Upper lobe of left lung (tissue), 6 donors: ENCODE data around the gene EYS. TPM values are rescaled to one million over a fixed set of nuclear protein-coding genes. Genes with fewer than 3 reads are reported as not detected.
"Not testable (repeated sequence)": the region's sequence is repeated elsewhere in the genome, so short reads cannot be mapped to it uniquely, and the experiment has no call there.

Experiments
- ATAC-seq, 2 donors: fragments of 200-7000 bp; cut with Tn5 transposase; one replicate each; pipeline ENCODE4 v1.9.1; 2022; ENCODE audit warnings: mild to moderate bottlenecking in 2 of 2, moderate library complexity in 2 of 2; ENCODE audit not compliant: low FRiP score in 2 of 2
- DNase-seq, 2 donors: peaks; one replicate each; pipeline ENCODE4 v3.0.0-alpha.2; 2019 to 2020
- H3K27ac ChIP-seq, 4 donors: fragments of 200-600 bp; sonication (generic); one replicate each; pipeline ENCODE4 v1.5.1; 2016 to 2019
- H3K27me3 ChIP-seq, 4 donors: fragments of 200-600 bp; sonication (generic); one replicate each; pipeline ENCODE4 v1.5.1; 2017 to 2019
- H3K36me3 ChIP-seq, 4 donors: fragments of 200-600 bp; sonication (generic); one replicate each; pipeline ENCODE4 v1.5.1; 2016 to 2019
- H3K4me1 ChIP-seq, 4 donors: fragments of 200-600 bp; sonication (generic); one replicate each; pipeline ENCODE4 v1.5.1; 2018 to 2019
- H3K4me3 ChIP-seq, 4 donors: fragments of 200-600 bp; sonication (generic); one replicate each; pipeline ENCODE4 v1.5.1; 2017 to 2019; ENCODE audit warnings: mild to moderate bottlenecking in 2 of 4, moderate library complexity in 1 of 4
- H3K9me3 ChIP-seq, 4 donors: fragments of 200-600 bp; sonication (generic); one replicate each; pipeline ENCODE4 v1.5.1; 2018 to 2019
- EP300 ChIP-seq, 4 donors: sonication (generic); formaldehyde crosslinking; IDR thresholded peaks; one replicate each; pipeline ENCODE4 v1.5.1; 2017; ENCODE audit warnings: antibody characterized with exemption in 4 of 4, control low read depth in 2 of 4
- POLR2A ChIP-seq, 4 donors: fragments of 450-650 bp; IDR thresholded peaks; one replicate each; pipeline ENCODE4 v1.5.1; 2016 to 2017; ENCODE audit warnings: antibody characterized with exemption in 4 of 4, mild to moderate bottlenecking in 2 of 4
- POLR2AphosphoS5 ChIP-seq, 2 donors: sonication (generic); formaldehyde crosslinking; IDR thresholded peaks; one replicate each; pipeline ENCODE4 v1.5.1; 2017; ENCODE audit warnings: antibody characterized with exemption in 2 of 2
- WGBS, 2 donors: methylation state at CpG; one replicate each; pipeline ENCODE4 v1.1.5; 2017 to 2018; 5-methylcytosine and 5-hydroxymethylcytosine counted together
- total RNA-seq, 6 donors: library from RNA; depleted of rRNA in 4 of 6; stranded (reverse); fragments of >200 nt in 4 of 6; gene quantifications; one replicate each; pipeline versions ENCODE4 v1.1.0 to v1.2.1, GENCODE V29; 2016 to 2021
- TF ChIP-seq, protein P1 (sequence below), 6 experiments: fragments of 450-650 bp in 4 of 6; fragments of 200-600 bp in 2 of 6; sonication (generic) in 2 of 6; IDR thresholded peaks; one replicate each; pipeline ENCODE4 v1.5.1; 2016 to 2019; ENCODE audit warnings: antibody characterized with exemption in 6 of 6
- donor health status: DM: no; HTN: no; CAD: no; lungs with moderate emphysema.
- donor health status: DM: no; HTN: yes; CAD: no; lungs with severe emphysema.

EYS gene
- total RNA-seq, 6 donors from 2014 or later, result under 0.01 to 0.46 (median 0.28) TPM; not detected in 2

DNA sequence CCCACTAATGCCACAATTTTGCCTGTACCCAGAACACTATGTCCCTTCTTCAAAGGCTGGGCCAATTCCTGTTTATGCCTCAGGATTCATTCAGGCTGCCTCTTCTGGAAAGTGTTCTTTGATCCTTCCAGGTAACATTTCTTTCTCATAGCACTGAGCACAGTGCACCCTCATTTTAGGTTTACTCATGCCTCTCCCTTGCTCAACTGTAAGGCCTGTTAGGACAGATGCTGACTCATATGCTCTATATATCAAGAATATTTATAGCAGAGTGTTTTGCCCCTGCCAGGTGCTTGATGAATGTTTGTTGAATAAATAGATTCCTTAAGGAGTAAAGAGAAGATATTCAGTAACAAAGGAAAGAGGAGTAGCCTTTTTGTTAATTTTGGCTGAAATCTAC, 1807.5 kb downstream of the EYS start:
- no peaks in the 10 kb centered on the region for H3K27me3 ChIP-seq

DNA sequence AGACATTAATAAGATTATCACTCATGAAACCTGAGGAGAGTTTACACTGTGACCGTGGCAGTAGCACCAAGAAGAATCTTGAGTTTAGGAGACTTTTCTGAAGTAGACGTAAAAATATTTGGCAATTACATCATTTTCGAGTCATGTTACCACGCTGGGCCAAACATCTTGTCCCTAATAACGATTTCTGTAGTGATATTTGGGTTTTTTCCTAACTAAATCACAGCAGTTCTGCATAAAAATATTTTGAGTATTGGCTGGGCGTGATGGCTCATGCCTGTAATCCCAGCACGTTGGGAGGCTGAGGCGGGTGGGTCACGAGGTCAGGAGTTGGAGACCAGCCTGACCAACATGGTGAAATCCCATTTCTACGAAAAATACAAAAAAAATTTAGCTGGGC, 1809.1 kb downstream of the EYS start:
- H3K9me3 ChIP-seq, result no peaks in the 10 kb centered on the region
- WGBS, 2 donors, result 79 to 84% methylated on average over 10 of the region's 10 CpGs
- no peak overlapping the region for H3K27ac ChIP-seq
- peak in 1 of 2 donors; percentile 87 for ATAC-seq
- TF ChIP-seq EP300 (IDR thresholded peaks at IDR 0.05), result no peak
- TF ChIP-seq POLR2AphosphoS5 (IDR thresholded peaks at IDR 0.05), result no peak
- TF ChIP-seq POLR2A (IDR thresholded peaks at IDR 0.05), result no peak
- TF ChIP-seq, protein P1, sequence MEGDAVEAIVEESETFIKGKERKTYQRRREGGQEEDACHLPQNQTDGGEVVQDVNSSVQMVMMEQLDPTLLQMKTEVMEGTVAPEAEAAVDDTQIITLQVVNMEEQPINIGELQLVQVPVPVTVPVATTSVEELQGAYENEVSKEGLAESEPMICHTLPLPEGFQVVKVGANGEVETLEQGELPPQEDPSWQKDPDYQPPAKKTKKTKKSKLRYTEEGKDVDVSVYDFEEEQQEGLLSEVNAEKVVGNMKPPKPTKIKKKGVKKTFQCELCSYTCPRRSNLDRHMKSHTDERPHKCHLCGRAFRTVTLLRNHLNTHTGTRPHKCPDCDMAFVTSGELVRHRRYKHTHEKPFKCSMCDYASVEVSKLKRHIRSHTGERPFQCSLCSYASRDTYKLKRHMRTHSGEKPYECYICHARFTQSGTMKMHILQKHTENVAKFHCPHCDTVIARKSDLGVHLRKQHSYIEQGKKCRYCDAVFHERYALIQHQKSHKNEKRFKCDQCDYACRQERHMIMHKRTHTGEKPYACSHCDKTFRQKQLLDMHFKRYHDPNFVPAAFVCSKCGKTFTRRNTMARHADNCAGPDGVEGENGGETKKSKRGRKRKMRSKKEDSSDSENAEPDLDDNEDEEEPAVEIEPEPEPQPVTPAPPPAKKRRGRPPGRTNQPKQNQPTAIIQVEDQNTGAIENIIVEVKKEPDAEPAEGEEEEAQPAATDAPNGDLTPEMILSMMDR (IDR thresholded peaks at IDR 0.05), result no peak
- DNase-seq, result no peak
- H3K4me1 ChIP-seq, result no peaks in the 10 kb centered on the region
- H3K4me3 ChIP-seq, result no peak overlapping the region
- H3K27me3 ChIP-seq, result no peaks in the 10 kb centered on the region
- H3K36me3 ChIP-seq, result no peaks in the 10 kb centered on the region

More for the DNA sequence above, 1807.5 kb downstream of the EYS start:
- Histone ChIP-seq H3K27ac (no peak overlapping the region), H3K4me3 (no peak overlapping the region), H3K9me3 (no peaks in the 10 kb centered on the region), H3K4me1 (no peaks in the 10 kb centered on the region), H3K36me3 (no peaks in the 10 kb centered on the region)
- DNase-seq (no peak), ATAC-seq (no peak)
- no peak for TF ChIP-seq EP300 (IDR thresholded peaks at IDR 0.05)
- TF ChIP-seq POLR2A (IDR thresholded peaks at IDR 0.05), result no peak

DNA sequence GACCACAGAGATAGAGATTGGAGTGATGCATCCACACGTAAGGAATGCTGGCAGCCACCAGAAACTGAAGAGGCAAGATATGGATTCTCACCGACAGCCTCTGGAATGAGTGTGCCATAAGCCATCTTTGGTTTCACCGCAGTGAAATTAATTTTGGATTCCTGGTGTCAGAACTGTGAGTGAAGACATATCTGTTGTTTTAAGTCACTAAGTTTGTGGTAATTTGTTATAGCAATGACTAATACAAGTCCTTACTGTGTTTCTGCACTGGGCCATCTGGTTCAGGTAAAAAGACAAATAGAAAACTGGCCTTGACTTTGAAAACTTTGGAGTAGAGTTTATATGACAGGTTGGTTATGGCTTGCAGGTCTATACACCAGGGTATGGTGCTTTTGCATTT, 1809.6 kb downstream of the EYS start:
- Histone ChIP-seq H3K4me3 (no peak overlapping the region), H3K36me3 (no peaks in the 10 kb centered on the region), H3K27me3 (no peaks in the 10 kb centered on the region), H3K4me1 (no peaks in the 10 kb centered on the region), H3K9me3 (no peaks in the 10 kb centered on the region), H3K27ac (no peak overlapping the region)
- no peak for DNase-seq
- TF ChIP-seq, protein P1 (IDR thresholded peaks at IDR 0.05), result no peak
- TF ChIP-seq EP300 (IDR thresholded peaks at IDR 0.05), result no peak
- no peak for TF ChIP-seq POLR2A (IDR thresholded peaks at IDR 0.05)
- no peak for TF ChIP-seq POLR2AphosphoS5 (IDR thresholded peaks at IDR 0.05)
- peak in 1 of 2 donors; percentile 64 for ATAC-seq
- WGBS, 2 donors, result 88 to 94% methylated on average over 3 of the region's 3 CpGs

DNA sequence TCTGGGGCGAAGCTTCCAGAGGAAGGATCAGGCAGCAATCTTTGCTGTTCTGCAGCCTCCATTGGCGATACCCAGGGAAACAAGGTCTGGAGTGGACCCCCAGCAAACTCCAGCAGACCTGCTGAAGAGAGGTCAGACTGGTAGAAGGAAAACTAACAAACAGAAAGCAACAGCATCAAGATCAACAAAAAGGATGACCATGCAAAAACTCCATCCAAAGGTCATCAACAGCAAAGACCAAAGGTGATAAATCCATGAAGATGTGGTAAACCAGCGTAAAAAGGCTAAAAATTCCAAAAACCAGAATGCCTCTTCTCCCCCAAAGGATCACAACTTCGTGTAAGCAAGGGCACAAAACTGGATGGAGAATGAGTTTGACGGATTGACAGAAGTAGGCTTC, 1818.6 kb downstream of the EYS start:
- H3K4me3 ChIP-seq, result no peak overlapping the region
- no peaks in the 10 kb centered on the region for H3K36me3 ChIP-seq
- H3K27ac ChIP-seq, result no peak overlapping the region
- no peaks in the 10 kb centered on the region for H3K4me1 ChIP-seq
- DNase-seq (no peak), ATAC-seq (no peak)
- 83 to 88% methylated on average over 5 of the region's 5 CpGs for WGBS, 2 donors
- no peak for TF ChIP-seq POLR2A (IDR thresholded peaks at IDR 0.05)
- TF ChIP-seq EP300 (IDR thresholded peaks at IDR 0.05), result no peak
- TF ChIP-seq POLR2AphosphoS5 (IDR thresholded peaks at IDR 0.05), result no peak
- TF ChIP-seq, protein P1 (IDR thresholded peaks at IDR 0.05), result no peak
- H3K27me3 ChIP-seq, result no peaks in the 10 kb centered on the region
- H3K9me3 ChIP-seq, result no peaks in the 10 kb centered on the region

DNA sequence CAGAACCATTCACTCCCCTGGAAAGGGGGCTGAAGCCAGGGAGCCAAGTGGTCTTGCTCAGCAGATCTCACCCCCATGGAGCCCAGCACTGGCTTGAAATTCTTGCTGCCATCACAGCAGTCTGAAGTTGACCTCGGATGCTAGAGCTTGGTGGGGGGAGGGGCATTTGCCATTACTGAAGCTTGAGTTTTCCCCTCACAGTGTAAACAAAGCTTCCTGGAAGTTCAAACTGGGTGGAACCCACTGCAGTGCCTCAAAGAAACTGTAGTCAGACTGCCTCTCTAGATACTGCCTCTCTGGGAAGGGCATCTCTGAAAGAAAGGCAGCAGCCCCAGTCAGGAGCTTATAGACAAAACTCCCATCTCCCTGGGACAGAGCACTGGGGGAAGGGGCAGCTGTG, 1819.2 kb downstream of the EYS start:
- WGBS, 2 donors, result 20 to 38% methylated on average over 1 of the region's 1 CpG
- H3K4me1 ChIP-seq, H3K4me3 ChIP-seq, H3K9me3 ChIP-seq, H3K27ac ChIP-seq, ATAC-seq, DNase-seq, H3K36me3 ChIP-seq, H3K27me3 ChIP-seq: not testable (repeated sequence)

DNA sequence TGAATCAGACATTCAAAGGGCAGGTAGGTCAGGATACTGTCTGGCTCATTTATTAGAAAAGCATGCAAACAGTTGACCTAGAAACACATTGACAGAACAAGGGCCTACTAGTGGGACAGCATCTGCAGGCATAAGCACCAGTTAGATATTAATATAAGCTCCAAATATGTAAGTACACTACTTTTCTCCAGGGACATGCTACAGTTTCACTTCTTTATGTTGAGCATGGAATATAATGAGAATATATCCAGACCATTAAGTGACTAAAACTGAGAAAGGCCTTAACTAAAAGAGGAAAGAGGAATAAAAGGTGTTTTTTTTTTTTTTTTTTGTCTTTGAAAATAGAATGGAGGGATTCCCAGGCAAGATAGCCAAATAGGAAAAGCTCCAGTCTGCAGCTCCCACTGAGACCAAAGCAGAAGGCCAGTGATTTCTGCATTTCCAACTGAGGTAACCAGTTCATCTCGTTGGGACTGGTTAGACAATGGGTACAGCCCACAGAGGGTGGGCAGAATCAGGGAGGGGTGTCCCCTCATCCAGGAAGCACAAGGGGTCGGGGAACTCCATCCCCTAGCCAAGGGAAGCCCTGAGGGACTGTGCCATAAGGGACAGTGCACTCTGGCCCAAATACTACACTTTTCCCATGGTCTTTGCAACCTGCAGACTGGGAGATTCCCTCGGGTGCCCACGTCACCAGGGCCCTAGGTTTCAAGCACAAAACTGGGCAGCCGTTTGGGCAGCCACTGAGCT, 1819.8 kb downstream of the EYS start:
- no peak for ATAC-seq
- Histone ChIP-seq H3K36me3 (no peaks in the 10 kb centered on the region), H3K9me3 (no peaks in the 10 kb centered on the region), H3K27ac (no peak overlapping the region), H3K4me1 (no peaks in the 10 kb centered on the region), H3K4me3 (no peak overlapping the region), H3K27me3 (no peaks in the 10 kb centered on the region)
- no peak for TF ChIP-seq EP300 (IDR thresholded peaks at IDR 0.05)
- TF ChIP-seq, protein P1 (IDR thresholded peaks at IDR 0.05), result no peak
- no peak for TF ChIP-seq POLR2AphosphoS5 (IDR thresholded peaks at IDR 0.05)
- no peak for TF ChIP-seq POLR2A (IDR thresholded peaks at IDR 0.05)
- no peak for DNase-seq
- 80 to 83% methylated on average over 4 to 5 of the region's 5 CpGs for WGBS, 2 donors
